ENCODE results near the gene BABAM2.
A peak's percentile ranks its signal among the peaks of the same experiment; 100 is the strongest.

BABAM2 gene

GRCh38 chr2:28336264-28336980 lies 445.9 kb downstream of the BABAM2 start:
- H3K4me1 ChIP-seq (ENCODE audit: control insufficient read depth in 1 of 2, insufficient read depth in 2 of 2, low read length in 2 of 2) = peaks cover 0 to 17% of the 10 kb centered on the region in 2 donors
- no peaks in the 10 kb centered on the region for H3K27me3 ChIP-seq (ENCODE audit: control insufficient read depth in 1 of 2, insufficient read depth in 2 of 2, low read length in 2 of 2)
- no peak overlapping the region for H3K27ac ChIP-seq (ENCODE audit: low read depth, low read length)
- H3K9ac ChIP-seq (ENCODE audit: low read depth in 1 of 2, low read length in 2 of 2) = no peak overlapping the region
- no peaks in the 10 kb centered on the region for H3K9me3 ChIP-seq (ENCODE audit: control insufficient read depth in 1 of 2, low read length in 2 of 2)
- peaks cover 0 to 3% of the 10 kb centered on the region in 2 donors for H3K36me3 ChIP-seq (ENCODE audit: control insufficient read depth in 1 of 2, insufficient read depth in 2 of 2, low read length in 2 of 2)
- H3K4me3 ChIP-seq (ENCODE audit: low read depth in 1 of 2, low read length in 2 of 2) = no peak overlapping the region

DNA sequence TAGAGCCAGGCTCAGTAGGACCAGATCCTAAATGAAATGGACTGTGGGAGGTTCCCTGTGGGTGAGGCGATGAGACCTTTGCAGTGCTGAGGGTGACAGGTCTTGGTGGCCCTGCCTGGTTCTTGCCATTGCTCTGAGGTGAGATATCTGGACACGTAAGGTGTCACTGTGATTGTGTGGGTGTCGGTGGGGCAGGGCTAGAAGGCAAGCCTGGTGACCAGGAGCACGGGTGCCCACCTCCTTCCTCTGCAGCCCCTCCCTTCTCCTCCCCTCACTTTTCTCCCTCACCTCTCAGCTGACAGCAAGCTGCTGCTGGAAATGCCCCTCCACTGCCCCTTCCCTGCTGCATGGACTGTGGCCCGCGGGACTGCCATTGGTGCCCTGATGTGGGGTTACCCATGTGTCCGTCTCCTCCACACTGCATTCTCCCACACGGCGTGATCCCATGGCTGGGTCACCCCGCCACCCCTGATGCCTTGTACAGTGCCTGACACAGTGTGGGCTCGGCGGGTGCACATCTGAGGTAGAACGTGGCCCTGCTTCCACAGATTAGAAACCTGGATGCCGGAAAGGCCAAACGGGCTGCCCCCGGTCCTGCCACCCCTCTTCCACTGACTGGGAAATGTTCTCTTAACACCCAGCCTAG lies 446.6 kb downstream of the BABAM2 start:
- peaks cover 0 to 19% of the 10 kb centered on the region in 2 donors for H3K4me1 ChIP-seq (ENCODE audit: control insufficient read depth in 1 of 2, insufficient read depth in 2 of 2, low read length in 2 of 2)
- H3K36me3 ChIP-seq (ENCODE audit: control insufficient read depth in 1 of 2, insufficient read depth in 2 of 2, low read length in 2 of 2) = peaks cover 0 to 3% of the 10 kb centered on the region in 2 donors
- H3K9ac ChIP-seq (ENCODE audit: low read depth in 1 of 2, low read length in 2 of 2) = no peak overlapping the region
- no peaks in the 10 kb centered on the region for H3K27me3 ChIP-seq (ENCODE audit: control insufficient read depth in 1 of 2, insufficient read depth in 2 of 2, low read length in 2 of 2)
- H3K9me3 ChIP-seq (ENCODE audit: control insufficient read depth in 1 of 2, low read length in 2 of 2) = no peaks in the 10 kb centered on the region
- no peak overlapping the region for H3K27ac ChIP-seq (ENCODE audit: low read depth, low read length)
- H3K4me3 ChIP-seq (ENCODE audit: low read depth in 1 of 2, low read length in 2 of 2) = no peak overlapping the region

DNA sequence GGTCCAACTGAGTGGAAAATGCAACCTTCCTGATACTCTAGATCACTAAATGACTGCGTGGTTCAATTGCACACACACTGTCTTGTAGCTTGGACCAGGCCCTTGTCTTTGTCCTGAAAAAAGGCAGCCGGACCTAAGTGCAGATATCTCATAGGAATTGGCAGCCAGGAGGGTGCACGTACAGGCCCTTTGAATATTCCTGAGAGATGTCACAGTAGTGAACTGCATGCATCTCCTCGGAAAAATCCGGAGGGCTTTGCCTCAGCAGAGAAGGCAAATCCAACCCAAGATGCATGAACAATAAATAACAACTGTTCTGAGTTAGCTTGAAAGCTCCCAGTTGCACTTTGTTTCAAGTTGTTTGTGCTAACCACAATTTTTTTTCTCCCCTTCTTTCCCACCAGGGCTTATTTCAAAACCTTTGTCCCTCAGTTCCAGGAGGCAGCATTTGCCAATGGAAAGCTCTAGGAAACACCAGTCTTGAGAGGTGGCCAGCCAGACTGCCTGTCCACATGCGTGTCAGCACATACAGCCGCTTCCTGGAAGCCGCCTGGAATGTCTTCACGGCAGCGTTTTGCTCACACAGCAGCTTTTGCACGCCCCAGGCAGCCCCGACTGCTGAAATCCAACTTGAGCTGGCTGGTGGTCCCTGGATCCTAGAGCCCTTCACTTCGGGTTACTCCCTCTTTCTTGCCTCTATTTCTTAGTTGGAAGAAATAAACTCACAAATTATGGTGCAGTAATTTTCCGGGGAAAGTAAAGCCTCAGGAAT lies 447.7 kb downstream of the BABAM2 start:
- Histone ChIP-seq H3K9ac (ENCODE audit: low read depth in 1 of 2, low read length in 2 of 2) (no peak overlapping the region), H3K9me3 (ENCODE audit: control insufficient read depth in 1 of 2, low read length in 2 of 2) (no peaks in the 10 kb centered on the region), H3K36me3 (ENCODE audit: control insufficient read depth in 1 of 2, insufficient read depth in 2 of 2, low read length in 2 of 2) (peaks cover 0 to 3% of the 10 kb centered on the region in 2 donors), H3K4me1 (ENCODE audit: control insufficient read depth in 1 of 2, insufficient read depth in 2 of 2, low read length in 2 of 2) (peaks cover 3 to 23% of the 10 kb centered on the region in 2 donors), H3K27ac (ENCODE audit: low read depth, low read length) (no peak overlapping the region), H3K27me3 (ENCODE audit: control insufficient read depth in 1 of 2, insufficient read depth in 2 of 2, low read length in 2 of 2) (no peaks in the 10 kb centered on the region), H3K4me3 (ENCODE audit: low read depth in 1 of 2, low read length in 2 of 2) (no peak overlapping the region)

GRCh38 chr2:28338831-28339321 lies 448.3 kb downstream of the BABAM2 start:
- Histone ChIP-seq H3K9me3 (ENCODE audit: control insufficient read depth in 1 of 2, low read length in 2 of 2) (no peaks in the 10 kb centered on the region), H3K27me3 (ENCODE audit: control insufficient read depth in 1 of 2, insufficient read depth in 2 of 2, low read length in 2 of 2) (no peaks in the 10 kb centered on the region), H3K4me3 (ENCODE audit: low read depth in 1 of 2, low read length in 2 of 2) (no peak overlapping the region), H3K9ac (ENCODE audit: low read depth in 1 of 2, low read length in 2 of 2) (no peak overlapping the region), H3K27ac (ENCODE audit: low read depth, low read length) (no peak overlapping the region), H3K4me1 (ENCODE audit: control insufficient read depth in 1 of 2, insufficient read depth in 2 of 2, low read length in 2 of 2) (peaks cover 3 to 25% of the 10 kb centered on the region in 2 donors), H3K36me3 (ENCODE audit: control insufficient read depth in 1 of 2, insufficient read depth in 2 of 2, low read length in 2 of 2) (peaks cover 0 to 3% of the 10 kb centered on the region in 2 donors)

DNA sequence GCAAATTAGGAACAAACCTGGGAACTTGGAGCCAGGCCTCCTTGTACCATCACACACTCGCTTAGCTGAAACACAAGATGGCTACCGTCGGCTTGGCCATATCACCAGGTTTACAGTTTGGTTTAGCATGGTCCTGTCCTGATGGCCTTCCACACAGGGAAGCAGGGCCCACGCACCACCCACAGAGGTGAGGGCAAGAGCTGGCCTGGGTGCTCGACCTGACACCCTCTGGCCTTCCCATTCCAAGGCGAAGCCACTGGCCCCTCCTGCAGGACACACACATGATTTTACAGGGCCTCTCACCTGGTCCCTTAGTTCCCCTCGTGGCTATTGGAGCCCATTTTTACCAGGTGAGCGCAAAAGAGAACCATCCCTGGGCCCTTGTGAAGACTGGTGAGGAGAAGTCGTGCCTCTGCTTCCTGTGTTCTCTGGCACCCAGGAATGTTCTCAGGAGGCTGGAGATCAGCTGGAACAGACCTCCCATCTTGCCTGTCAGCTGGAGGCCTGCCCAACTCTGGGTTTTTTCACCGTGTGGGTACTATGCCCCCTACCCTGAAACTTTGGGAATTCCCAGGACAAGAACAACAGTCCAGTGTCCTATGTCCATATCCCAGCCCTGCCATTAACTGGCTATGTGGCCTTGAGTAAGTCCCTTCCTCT lies 449.1 kb downstream of the BABAM2 start:
- Histone ChIP-seq H3K4me3 (ENCODE audit: low read depth in 1 of 2, low read length in 2 of 2) (no peak overlapping the region), H3K9me3 (ENCODE audit: control insufficient read depth in 1 of 2, low read length in 2 of 2) (no peaks in the 10 kb centered on the region), H3K9ac (ENCODE audit: low read depth in 1 of 2, low read length in 2 of 2) (no peak overlapping the region), H3K27me3 (ENCODE audit: control insufficient read depth in 1 of 2, insufficient read depth in 2 of 2, low read length in 2 of 2) (no peaks in the 10 kb centered on the region), H3K36me3 (ENCODE audit: control insufficient read depth in 1 of 2, insufficient read depth in 2 of 2, low read length in 2 of 2) (peaks cover 0 to 3% of the 10 kb centered on the region in 2 donors), H3K27ac (ENCODE audit: low read depth, low read length) (no peak overlapping the region), H3K4me1 (ENCODE audit: control insufficient read depth in 1 of 2, insufficient read depth in 2 of 2, low read length in 2 of 2) (peaks cover 3 to 25% of the 10 kb centered on the region in 2 donors)

GRCh38 chr2:28340312-28341202 lies 450.0 kb downstream of the BABAM2 start:
- Histone ChIP-seq H3K27ac (ENCODE audit: low read depth, low read length) (no peak overlapping the region), H3K9ac (ENCODE audit: low read depth in 1 of 2, low read length in 2 of 2) (no peak overlapping the region), H3K9me3 (ENCODE audit: control insufficient read depth in 1 of 2, low read length in 2 of 2) (no peaks in the 10 kb centered on the region), H3K4me3 (ENCODE audit: low read depth in 1 of 2, low read length in 2 of 2) (no peak overlapping the region), H3K27me3 (ENCODE audit: control insufficient read depth in 1 of 2, insufficient read depth in 2 of 2, low read length in 2 of 2) (no peaks in the 10 kb centered on the region), H3K4me1 (ENCODE audit: control insufficient read depth in 1 of 2, insufficient read depth in 2 of 2, low read length in 2 of 2) (peaks cover 3 to 25% of the 10 kb centered on the region in 2 donors), H3K36me3 (ENCODE audit: control insufficient read depth in 1 of 2, insufficient read depth in 2 of 2, low read length in 2 of 2) (peaks cover 0 to 3% of the 10 kb centered on the region in 2 donors)

DNA sequence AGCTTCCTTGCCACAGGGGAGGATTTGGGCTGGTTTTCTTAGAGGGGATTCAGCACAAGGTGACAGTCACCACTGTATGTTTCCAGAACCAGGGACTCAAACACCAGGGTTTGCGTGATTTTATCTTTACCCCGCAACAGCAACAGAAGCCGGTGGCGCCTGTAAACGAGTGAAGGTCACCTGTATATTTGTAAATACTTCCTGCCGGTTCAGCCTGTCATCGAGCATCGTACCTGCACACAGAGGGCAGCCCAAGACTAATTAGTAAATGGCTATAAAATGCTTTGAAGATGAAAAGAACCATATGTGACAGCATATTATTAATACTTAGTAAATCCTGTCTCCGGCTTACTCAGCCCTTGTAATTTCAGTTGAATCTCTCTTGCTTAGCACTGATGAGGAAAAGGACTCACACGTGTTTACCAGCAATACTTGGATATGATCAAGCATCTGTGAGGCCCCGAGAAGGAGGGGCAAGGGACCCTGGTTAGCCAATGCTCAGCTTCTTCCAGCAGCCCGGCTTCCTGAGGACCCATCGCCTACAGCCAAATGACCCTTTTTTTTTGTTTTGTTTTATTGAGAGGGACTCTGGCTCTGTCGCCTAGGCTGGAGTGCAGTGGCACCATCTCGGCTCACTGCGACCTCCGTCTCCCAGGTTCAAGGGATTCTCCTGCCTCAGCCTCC lies 450.8 kb downstream of the BABAM2 start:
- H3K9ac ChIP-seq (ENCODE audit: low read depth in 1 of 2, low read length in 2 of 2) = no peak overlapping the region
- H3K4me1 ChIP-seq (ENCODE audit: control insufficient read depth in 1 of 2, insufficient read depth in 2 of 2, low read length in 2 of 2) = peaks cover 3 to 25% of the 10 kb centered on the region in 2 donors
- no peak overlapping the region for H3K27ac ChIP-seq (ENCODE audit: low read depth, low read length)
- no peaks in the 10 kb centered on the region for H3K27me3 ChIP-seq (ENCODE audit: control insufficient read depth in 1 of 2, insufficient read depth in 2 of 2, low read length in 2 of 2)
- H3K4me3 ChIP-seq (ENCODE audit: low read depth in 1 of 2, low read length in 2 of 2) = no peak overlapping the region
- peaks cover 0 to 3% of the 10 kb centered on the region in 2 donors for H3K36me3 ChIP-seq (ENCODE audit: control insufficient read depth in 1 of 2, insufficient read depth in 2 of 2, low read length in 2 of 2)
- no peaks in the 10 kb centered on the region for H3K9me3 ChIP-seq (ENCODE audit: control insufficient read depth in 1 of 2, low read length in 2 of 2)

DNA sequence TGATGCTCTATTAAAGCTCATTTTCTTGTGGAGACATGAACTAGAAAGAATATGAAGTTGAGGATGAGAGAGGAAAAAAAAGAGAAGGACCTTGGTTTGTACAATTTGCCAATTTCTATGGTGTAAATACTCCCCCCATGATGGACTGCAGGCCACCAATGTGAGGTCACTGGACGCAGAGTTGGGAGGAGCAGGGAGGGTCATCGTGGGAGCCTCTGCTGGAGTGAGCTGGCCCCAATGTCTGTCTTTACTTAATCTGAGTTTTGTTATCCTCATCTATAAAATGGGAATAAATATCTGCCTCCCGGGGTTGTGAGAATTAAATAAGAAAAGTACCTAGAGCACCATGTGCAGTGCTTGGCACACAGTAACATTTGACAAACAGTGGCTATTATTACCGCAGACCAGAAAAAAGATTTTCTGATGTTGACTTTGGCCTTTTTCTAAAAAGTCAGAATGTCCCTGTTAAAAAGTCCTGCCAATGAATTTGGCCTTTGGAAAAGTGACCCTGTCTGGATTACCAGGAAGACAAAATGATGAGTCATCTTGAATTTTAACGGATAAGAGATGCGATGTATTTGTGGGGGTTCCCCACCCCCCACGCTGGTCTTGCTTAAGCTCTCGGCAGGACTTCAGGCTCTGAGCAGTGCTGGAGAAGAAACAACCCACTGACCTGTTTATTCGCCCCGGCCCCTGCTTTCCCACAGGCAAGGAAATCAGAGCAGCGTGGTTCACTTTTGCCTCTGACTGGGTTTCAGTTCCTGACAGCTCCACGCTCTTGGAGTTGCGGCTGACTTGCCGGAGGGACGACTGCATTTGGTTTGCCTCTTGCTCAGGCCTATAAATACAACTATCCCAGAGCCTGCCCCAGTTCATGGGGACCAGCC lies 451.8 kb downstream of the BABAM2 start:
- Histone ChIP-seq H3K36me3 (ENCODE audit: control insufficient read depth in 1 of 2, insufficient read depth in 2 of 2, low read length in 2 of 2) (peaks cover 0 to 3% of the 10 kb centered on the region in 2 donors), H3K27ac (ENCODE audit: low read depth, low read length) (peak overlapping the region; percentile 33), H3K9ac (ENCODE audit: low read depth in 1 of 2, low read length in 2 of 2) (no peak overlapping the region), H3K27me3 (ENCODE audit: control insufficient read depth in 1 of 2, insufficient read depth in 2 of 2, low read length in 2 of 2) (no peaks in the 10 kb centered on the region), H3K4me1 (ENCODE audit: control insufficient read depth in 1 of 2, insufficient read depth in 2 of 2, low read length in 2 of 2) (peaks cover 3 to 25% of the 10 kb centered on the region in 2 donors), H3K9me3 (ENCODE audit: control insufficient read depth in 1 of 2, low read length in 2 of 2) (no peaks in the 10 kb centered on the region), H3K4me3 (ENCODE audit: low read depth in 1 of 2, low read length in 2 of 2) (no peak overlapping the region)
